ENCODE measurements around the gene OR5M8.

The OR5M8 gene

DNA sequence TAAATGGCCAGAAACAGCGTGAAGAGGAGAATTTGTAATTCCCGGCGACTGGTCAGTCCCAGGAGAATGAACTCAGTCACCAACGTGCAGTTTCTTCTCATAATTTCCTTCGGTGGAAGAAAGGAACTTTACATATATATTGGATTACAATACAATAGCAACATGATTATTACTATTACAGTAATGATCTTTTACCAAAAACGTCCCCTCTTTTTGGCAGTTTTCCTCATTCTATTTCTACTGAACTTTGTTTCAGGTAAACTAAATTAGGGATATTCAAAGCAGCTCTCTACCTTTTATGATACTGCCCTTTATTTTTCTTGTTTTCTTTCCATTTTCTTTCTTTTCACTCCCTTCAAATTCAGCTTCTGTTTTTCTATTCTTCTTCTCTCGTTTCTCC lies at the start of gene OR5M8:
OR5M8 (minus strand) TSS at position 101 of the 400 bp plus-strand sequence; CDS start at position 101, 0 bp downstream.
- DNase-seq = no peak

DNA sequence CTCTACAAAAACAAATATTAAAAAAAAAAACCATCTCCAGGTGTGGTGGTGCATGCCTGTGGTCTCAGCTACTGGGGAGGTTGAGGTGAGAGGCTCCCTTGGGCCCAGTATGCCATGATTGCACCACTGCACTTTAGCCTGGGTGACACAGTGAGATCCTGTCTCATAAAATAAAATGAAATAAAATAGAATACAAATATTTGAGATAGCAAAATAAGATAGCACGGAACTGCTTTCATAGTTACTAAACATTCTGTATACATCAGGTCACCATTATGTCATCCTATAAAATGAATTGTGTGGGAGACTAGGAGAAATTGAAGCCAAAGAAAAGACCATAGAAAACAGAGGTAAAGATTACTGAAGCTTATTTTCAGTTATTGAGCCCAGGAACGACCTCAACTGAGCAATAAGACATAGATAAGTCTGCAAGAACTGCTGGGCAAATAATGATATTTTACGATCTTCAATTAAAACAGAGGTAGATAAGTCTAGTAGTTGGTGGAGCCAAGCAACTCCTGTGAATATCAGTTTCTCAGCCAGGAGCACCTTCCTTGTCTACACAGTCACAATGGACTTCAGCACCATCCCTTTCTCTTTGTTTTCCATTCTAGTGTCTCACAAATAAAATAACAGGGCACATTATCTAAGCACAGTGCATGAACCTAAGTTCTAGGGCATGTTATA lies 42.0 kb upstream of the OR5M8 start:
- no peak for DNase-seq

- DNase-seq = no peak
Observed at GRCh38 chr11:56531856-56532255, 40.7 kb upstream of the OR5M8 start.

- no peak for DNase-seq
Observed at GRCh38 chr11:56522008-56522407, 30.8 kb upstream of the OR5M8 start.

GRCh38 chr11:56513280-56513679 lies 22.1 kb upstream of the OR5M8 start:
- no peak for DNase-seq

GRCh38 chr11:56509439-56509838 lies 18.3 kb upstream of the OR5M8 start:
- DNase-seq = no peak

DNA sequence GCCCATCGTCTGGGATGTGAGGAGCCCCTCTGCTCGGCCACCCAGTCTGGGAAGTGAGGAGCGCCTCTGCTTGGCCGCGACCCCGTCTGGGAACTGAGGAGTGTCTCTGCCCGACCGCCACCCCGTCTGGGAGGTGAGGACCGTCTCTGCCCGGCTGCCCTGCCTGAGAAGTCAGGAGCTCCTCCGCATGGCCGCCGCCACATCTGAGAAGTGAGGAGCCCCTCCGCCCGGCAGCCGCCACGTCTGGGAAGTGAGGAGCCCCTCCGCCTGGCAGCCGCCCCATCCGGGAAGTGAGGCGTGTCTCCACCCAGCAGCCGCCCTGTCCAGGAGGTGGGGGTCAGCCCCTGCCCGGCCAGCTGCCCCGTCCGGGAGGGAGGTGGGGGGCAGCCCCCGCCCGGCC lies 5.8 kb upstream of the OR5M8 start:
- no peak for DNase-seq

GRCh38 chr11:56495117-56495516 lies 3.9 kb upstream of the OR5M8 start:
- DNase-seq = no peak

DNA sequence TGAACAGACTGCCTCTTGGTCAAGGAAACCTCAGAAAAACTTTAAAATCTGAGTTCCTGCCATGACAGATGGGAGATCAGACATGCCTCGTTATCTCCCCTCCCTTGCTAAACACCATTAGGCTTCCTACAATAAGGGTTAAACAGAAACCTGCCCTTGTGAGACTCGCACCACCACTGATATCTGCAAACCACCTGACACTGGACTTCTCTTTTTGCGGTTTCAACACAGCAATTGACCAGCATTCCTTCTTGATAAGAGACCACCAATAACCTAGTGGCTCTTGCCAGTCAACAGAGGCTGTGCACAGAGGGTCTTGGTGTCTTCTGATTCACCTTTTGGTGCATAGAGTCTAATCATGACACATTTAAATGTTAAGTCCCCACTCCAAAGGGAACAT lies 4.4 kb downstream of the OR5M8 start:
- DNase-seq = no peak

GRCh38 chr11:56474729-56475235 lies 16.4 kb downstream of the OR5M8 start:
- DNase-seq = no peak

GRCh38 chr11:56473252-56473651 lies 17.9 kb downstream of the OR5M8 start, which contains the start of gene OR5M3:
TSS of gene OR5M3 (minus strand) at chr11:56473352. CDS start at chr11:56470497, 2,855 bp downstream.
- no peak for DNase-seq

- DNase-seq = no peak
Observed at GRCh38 chr11:56457076-56457475, 34.1 kb downstream of the OR5M8 start.

GRCh38 chr11:56453521-56453920 lies 37.6 kb downstream of the OR5M8 start:
- no peak for DNase-seq
